GM18858 (cell line): ENCODE results near the gene SPACA6.

Experiments used
- ATAC-seq: cut with Tn5 transposase; IDR thresholded peaks from one replicate; pipeline ENCODE4 v1.9.1; 2021; ENCODE audit not compliant: unreplicated experiment

The SPACA6 gene

GRCh38 chr19:51688671-51689571, 4.2 kb upstream of the SPACA6 start:
- no peak for ATAC-seq

GRCh38 chr19:51689751-51690453, 3.2 kb upstream of the SPACA6 start:
- no peak for ATAC-seq

- no peak for ATAC-seq
These were observed 2.6 kb upstream of the SPACA6 start for GRCh38 chr19:51690454-51691073.

GRCh38 chr19:51691074-51691583, 2.0 kb upstream of the SPACA6 start:
- no peak for ATAC-seq

GRCh38 chr19:51691584-51692428, 1.3 kb upstream of the SPACA6 start:
- ATAC-seq, result no peak

- no peak for ATAC-seq
These were observed 662 bp upstream of the SPACA6 start for GRCh38 chr19:51692468-51692867.

- ATAC-seq, result no peak
These were observed 689 bp downstream of the SPACA6 start for GRCh38 chr19:51693819-51694218.

- ATAC-seq, result no peak
These were observed 1.4 kb downstream of the SPACA6 start for GRCh38 chr19:51694318-51695085.

- no peak for ATAC-seq
These were observed 2.0 kb downstream of the SPACA6 start for GRCh38 chr19:51695088-51695487.

GRCh38 chr19:51695702-51696315, 2.7 kb downstream of the SPACA6 start:
- ATAC-seq, result no peak

GRCh38 chr19:51696606-51697005, 3.5 kb downstream of the SPACA6 start:
- no peak for ATAC-seq

GRCh38 chr19:51697169-51697776, 4.1 kb downstream of the SPACA6 start:
- ATAC-seq, result no peak

GRCh38 chr19:51698296-51698695, 5.2 kb downstream of the SPACA6 start:
- no peak for ATAC-seq

- no peak for ATAC-seq
These were observed 6.0 kb downstream of the SPACA6 start for GRCh38 chr19:51699170-51699569.

- ATAC-seq, result no peak
These were observed 8.5 kb downstream of the SPACA6 start for GRCh38 chr19:51701468-51702100.

- no peak for ATAC-seq
These were observed 9.1 kb downstream of the SPACA6 start for GRCh38 chr19:51702103-51702824.

- ATAC-seq, result no peak
These were observed 9.9 kb downstream of the SPACA6 start for GRCh38 chr19:51702825-51703574.
